ENCODE results near the gene RALBP1.

- TF ChIP-seq CTCF (conservative IDR thresholded peaks at IDR 0.05; ENCODE audit: low read length) (no peak), EZH2phosphoT487 (IDR thresholded peaks at IDR 0.05; ENCODE audit: borderline replicate concordance) (no peak)
Observed at GRCh38 chr18:9478545-9478944, 3.2 kb downstream of the RALBP1 start.

Measured in Loucy (cell line).